Fibroblast of peridontal ligament (primary cell): Measurements from ENCODE around the gene GNB5.

Experiments
- DNase-seq: peaks from one replicate; pipeline ENCODE4 v3.0.0-alpha.2; 2010; ENCODE audit errors: extremely low read depth

GNB5 gene

GRCh38 chr15:52144656-52145178 is 46.5 kb downstream of the GNB5 start:
- peak; percentile 31 for DNase-seq

- peak; percentile 85 for DNase-seq
Observed at GRCh38 chr15:52143873-52144272, 47.3 kb downstream of the GNB5 start.

- no peak for DNase-seq
Observed at GRCh38 chr15:52140646-52141045, 50.5 kb downstream of the GNB5 start.

- peak; percentile 74 for DNase-seq
Observed at GRCh38 chr15:52139599-52140462, 51.4 kb downstream of the GNB5 start.

GRCh38 chr15:52137432-52138357 is 53.5 kb downstream of the GNB5 start:
- no peak for DNase-seq

- DNase-seq, result peak; percentile 81
Observed at GRCh38 chr15:52136442-52136980, 54.7 kb downstream of the GNB5 start.

- no peak for DNase-seq
Observed at GRCh38 chr15:52134502-52135144, 56.6 kb downstream of the GNB5 start.

GRCh38 chr15:52133510-52134220 is 57.5 kb downstream of the GNB5 start:
- no peak for DNase-seq

GRCh38 chr15:52132066-52132465 is 59.1 kb downstream of the GNB5 start:
- DNase-seq, result no peak

GRCh38 chr15:52128568-52128967 is 62.6 kb downstream of the GNB5 start:
- no peak for DNase-seq

GRCh38 chr15:52124270-52124880 is 66.8 kb downstream of the GNB5 start:
- no peak for DNase-seq

GRCh38 chr15:52121896-52122295 is 69.3 kb downstream of the GNB5 start:
- no peak for DNase-seq

GRCh38 chr15:52121006-52121405 is 70.2 kb downstream of the GNB5 start:
- DNase-seq, result no peak

GRCh38 chr15:52120488-52120887 is 70.7 kb downstream of the GNB5 start:
- no peak for DNase-seq

- DNase-seq, result no peak
Observed at GRCh38 chr15:52118969-52119749, 72.0 kb downstream of the GNB5 start.

- no peak for DNase-seq
Observed at GRCh38 chr15:52117549-52117948, 73.6 kb downstream of the GNB5 start.

- DNase-seq, result no peak
Observed at GRCh38 chr15:52115598-52116427, 75.4 kb downstream of the GNB5 start.

- no peak for DNase-seq
Observed at GRCh38 chr15:52114261-52115055, 76.7 kb downstream of the GNB5 start.
